Measurements from ENCODE around the gene CALML5.

GRCh38 chr10:5469353-5470061, 29.9 kb downstream of the CALML5 start:
- no peak for TF ChIP-seq CTCF (IDR thresholded peaks at IDR 0.05)
- TF ChIP-seq POLR2AphosphoS5 (IDR thresholded peaks at IDR 0.05): no peak
- TF ChIP-seq POLR2A (IDR thresholded peaks at IDR 0.05): no peak
- no peak for TF ChIP-seq EP300 (IDR thresholded peaks at IDR 0.05)
